DLD1 (cell line): ENCODE data around the gene PRTFDC1.
"Not testable (repeated sequence)": the region's sequence is repeated elsewhere in the genome, so short reads cannot be mapped to it uniquely, and the experiment has no call there.

ENCODE experiments used
- in situ Hi-C: cut with HindIII; loops from 2 replicates; pipeline ENCODE4 v1.10.0; 2017; ENCODE audit warnings: low sequenced_read_pairs

PRTFDC1 gene

GRCh38 chr10:24952143-24952706 is at the start of gene PRTFDC1:
TSS of gene PRTFDC1 (minus strand) at chr10:24952606. CDS start at chr10:24952575, 31 bp downstream.
- in situ Hi-C loops = no loop called here

- in situ Hi-C loops = no loop called here
Measured at GRCh38 chr10:24998044-24998443, 45.6 kb upstream of the PRTFDC1 start.

GRCh38 chr10:24995072-24995471 is 42.7 kb upstream of the PRTFDC1 start:
- in situ Hi-C loops = no loop called here

GRCh38 chr10:24993237-24993958 is 41.0 kb upstream of the PRTFDC1 start:
- in situ Hi-C loops = no loop called here

GRCh38 chr10:24992512-24993133 is 40.2 kb upstream of the PRTFDC1 start:
- in situ Hi-C loops = no loop called here

GRCh38 chr10:24991298-24991697 is 38.9 kb upstream of the PRTFDC1 start:
- in situ Hi-C loops = no loop called here

- in situ Hi-C loops = no loop called here
Measured at GRCh38 chr10:24989867-24990266, 37.5 kb upstream of the PRTFDC1 start.

- in situ Hi-C loops = no loop called here
Measured at GRCh38 chr10:24988831-24989640, 36.6 kb upstream of the PRTFDC1 start.

- in situ Hi-C loops = no loop called here
Measured at GRCh38 chr10:24984906-24985305, 32.5 kb upstream of the PRTFDC1 start.

- in situ Hi-C loops = no loop called here
Measured at GRCh38 chr10:24983946-24984345, 31.5 kb upstream of the PRTFDC1 start.

GRCh38 chr10:24983130-24983529 is 30.7 kb upstream of the PRTFDC1 start:
- in situ Hi-C loops = no loop called here

GRCh38 chr10:24982319-24983112 is 30.1 kb upstream of the PRTFDC1 start:
- in situ Hi-C loops = no loop called here

GRCh38 chr10:24981161-24981710 is 28.8 kb upstream of the PRTFDC1 start:
- in situ Hi-C loops = no loop called here

- in situ Hi-C loops = no loop called here
Measured at GRCh38 chr10:24979685-24980084, 27.3 kb upstream of the PRTFDC1 start.

GRCh38 chr10:24974976-24975375 is 22.6 kb upstream of the PRTFDC1 start:
- in situ Hi-C loops = no loop called here

GRCh38 chr10:24973163-24973562 is 20.8 kb upstream of the PRTFDC1 start:
- in situ Hi-C loops = no loop called here

- in situ Hi-C loops = no loop called here
Measured at GRCh38 chr10:24971374-24971773, 19.0 kb upstream of the PRTFDC1 start.

GRCh38 chr10:24969841-24970281 is 17.5 kb upstream of the PRTFDC1 start:
- in situ Hi-C loops = no loop called here

- in situ Hi-C loops = not testable (repeated sequence)
Measured at GRCh38 chr10:24968951-24969350, 16.5 kb upstream of the PRTFDC1 start.

GRCh38 chr10:24968349-24968748 is 15.9 kb upstream of the PRTFDC1 start:
- in situ Hi-C loops = no loop called here
